ENCODE measurements around the gene ZBTB11.
"Not testable (repeated sequence)": the region's sequence is repeated elsewhere in the genome, so short reads cannot be mapped to it uniquely, and the experiment has no call there.

The ZBTB11 gene

GRCh38 chr3:101643009-101643844 lies 33.7 kb downstream of the ZBTB11 start:
- no peak for DNase-seq

GRCh38 chr3:101642441-101642840 lies 34.5 kb downstream of the ZBTB11 start:
- no peak for DNase-seq

GRCh38 chr3:101641397-101642115 lies 35.4 kb downstream of the ZBTB11 start:
- not testable (repeated sequence) for DNase-seq

- no peak for DNase-seq
These were observed 36.7 kb downstream of the ZBTB11 start for GRCh38 chr3:101640256-101640655.

GRCh38 chr3:101639280-101639963 lies 37.5 kb downstream of the ZBTB11 start:
- DNase-seq = no peak

GRCh38 chr3:101638261-101638745 lies 38.6 kb downstream of the ZBTB11 start:
- DNase-seq = peak; percentile 8

GRCh38 chr3:101637451-101637850 lies 39.5 kb downstream of the ZBTB11 start:
- DNase-seq = no peak

- peak; percentile 66 for DNase-seq
These were observed 40.8 kb downstream of the ZBTB11 start for GRCh38 chr3:101635954-101636798.

GRCh38 chr3:101635345-101635744 lies 41.6 kb downstream of the ZBTB11 start:
- no peak for DNase-seq

GRCh38 chr3:101634591-101635196 lies 42.2 kb downstream of the ZBTB11 start:
- DNase-seq = no peak

- DNase-seq = no peak
These were observed 43.7 kb downstream of the ZBTB11 start for GRCh38 chr3:101633186-101633585.

- no peak for DNase-seq
These were observed 44.3 kb downstream of the ZBTB11 start for GRCh38 chr3:101632586-101632985.

GRCh38 chr3:101631959-101632358 lies 45.0 kb downstream of the ZBTB11 start:
- not testable (repeated sequence) for DNase-seq

- DNase-seq = no peak
These were observed 45.7 kb downstream of the ZBTB11 start for GRCh38 chr3:101631098-101631796.

GRCh38 chr3:101629219-101629618 lies 47.7 kb downstream of the ZBTB11 start:
- no peak for DNase-seq

GRCh38 chr3:101625879-101626278 lies 51.1 kb downstream of the ZBTB11 start:
- DNase-seq = no peak

- DNase-seq = no peak
These were observed 52.1 kb downstream of the ZBTB11 start for GRCh38 chr3:101624857-101625256.

- DNase-seq = no peak
These were observed 53.3 kb downstream of the ZBTB11 start for GRCh38 chr3:101623656-101624055.

GRCh38 chr3:101619734-101620133 lies 57.2 kb downstream of the ZBTB11 start:
- no peak for DNase-seq

- no peak for DNase-seq
These were observed 58.2 kb downstream of the ZBTB11 start for GRCh38 chr3:101618726-101619125.

GRCh38 chr3:101617478-101617877 lies 59.5 kb downstream of the ZBTB11 start:
- DNase-seq = no peak
